Neural progenitor cell (in vitro differentiated cells): ENCODE data around the gene ZC3H18.

ENCODE experiments used
- CTCF ChIP-seq: fragments of 200-600 bp; sonication (generic); IDR thresholded peaks from 2 replicates; pipeline ENCODE4 v1.5.1; 2017; ENCODE audit warnings: antibody characterized with exemption, mild to moderate bottlenecking
- EZH2 ChIP-seq: fragments of 200-600 bp; sonication (generic); IDR thresholded peaks from 2 replicates; pipeline ENCODE4 v1.6.1; 2017; ENCODE audit warnings: antibody characterized with exemption, mild to moderate bottlenecking, moderate library complexity

- TF ChIP-seq CTCF (no peak), EZH2 (no peak)
These were observed 95.4 kb downstream of the ZC3H18 start for GRCh38 chr16:88665570-88665969.
